A673 (cell line): ENCODE measurements around the gene TMEM43. TPM values are rescaled to one million over a fixed set of nuclear protein-coding genes. Genes with fewer than 3 reads are reported as not detected.
A peak's percentile ranks its signal among the peaks of the same experiment; 100 is the strongest.
"Not testable (repeated sequence)": the region's sequence is repeated elsewhere in the genome, so short reads cannot be mapped to it uniquely, and the experiment has no call there.

Source experiments
- BruUV-seq: library from RNA; stranded (reverse); fragments of 400-500 nt; replicated peaks from 2 replicates; lab custom pipeline; 2021; lab: Mats Ljungman, UMichigan
- CTCF ChIA-PET: fragments of 300-600 bp; sonication (Branson Sonifier 250); formaldehyde crosslinking; loops from one replicate; lab custom pipeline; 2022; ENCODE audit warnings: antibody characterized with exemption; lab: Charles Lee
- POLR2A ChIA-PET: fragments of 300-600 bp; sonication (Branson Sonifier 250); formaldehyde crosslinking; loops from one replicate; lab custom pipeline; 2022; ENCODE audit warnings: antibody characterized with exemption; ENCODE audit not compliant: low non-redundant PET; lab: Charles Lee
- DNase-seq: peaks from one replicate; pipeline ENCODE4 v3.0.0-alpha.2; 2015; ENCODE audit warnings: low spot score
- H3K27ac ChIP-seq: fragments of 200-600 bp; sonication (generic); 2 replicates; pipeline ENCODE4 v1.5.1; 2016; ENCODE audit warnings: mixed run types, low read depth, mild to moderate bottlenecking, mixed read lengths, antibody characterized with exemption, low read length; ENCODE audit not compliant: poor library complexity, severe bottlenecking
- H3K27me3 ChIP-seq: fragments of 200-600 bp; sonication (generic); replicated peaks from 2 replicates; pipeline ENCODE4 v1.6.1; 2017; ENCODE audit warnings: mixed run types, low read depth, mild to moderate bottlenecking, mixed read lengths, antibody characterized with exemption, low read length; ENCODE audit not compliant: insufficient read depth, poor library complexity
- H3K36me3 ChIP-seq: fragments of 200-600 bp; sonication (generic); 2 replicates; pipeline ENCODE4 v1.6.1; 2016; ENCODE audit warnings: mixed run types, mild to moderate bottlenecking, mixed read lengths, antibody characterized with exemption, low read length; ENCODE audit not compliant: insufficient read depth, poor library complexity, severe bottlenecking
- H3K4me1 ChIP-seq: fragments of 200-600 bp; sonication (generic); 2 replicates; pipeline ENCODE4 v1.6.1; 2017; ENCODE audit warnings: mixed run types, mild to moderate bottlenecking, mixed read lengths, antibody characterized with exemption, low read length; ENCODE audit not compliant: insufficient read depth, poor library complexity, severe bottlenecking
- H3K4me3 ChIP-seq: fragments of 200-600 bp; sonication (generic); 2 replicates; pipeline ENCODE4 v1.5.1; 2016; ENCODE audit warnings: low read depth, mixed run types, mild to moderate bottlenecking, mixed read lengths, low read length; ENCODE audit not compliant: poor library complexity, severe bottlenecking
- H3K9me3 ChIP-seq: fragments of 200-600 bp; sonication (generic); 2 replicates; pipeline ENCODE4 v1.6.1; 2016; ENCODE audit warnings: mixed run types, low read depth, mild to moderate bottlenecking, mixed read lengths, antibody characterized with exemption, low read length; ENCODE audit not compliant: poor library complexity, severe bottlenecking
- CTCF ChIP-seq: fragments of 300-800, 200-600 bp; sonication (generic); conservative IDR thresholded peaks from 2 replicates; pipeline ENCODE4 v1.5.1; 2017; ENCODE audit warnings: low read depth, mild to moderate bottlenecking, antibody characterized with exemption, low read length, moderate library complexity, mixed read lengths
- EZH2 ChIP-seq: fragments of 200-600 bp; sonication (generic); IDR thresholded peaks from 2 replicates; pipeline ENCODE4 v1.6.1; 2017; ENCODE audit warnings: borderline replicate concordance, low read depth, mild to moderate bottlenecking, mixed read lengths, antibody characterized with exemption, low read length; ENCODE audit not compliant: poor library complexity, severe bottlenecking
- intact Hi-C: fragments of 100-400 bp; cut with micrococcal nuclease; formaldehyde crosslinking; loops from one replicate; pipeline ENCODE4 v1.10.0; 2022; ENCODE audit not compliant: unreplicated experiment
- total RNA-seq: library from RNA; stranded (reverse); gene quantifications from 2 replicates; pipeline ENCODE4 v1.2.3, GENCODE V29; 2021

Gene TMEM43
- total RNA-seq, 1 experiment from 2014 or later: 55.6 TPM

- no peaks in the 10 kb centered on the region for H3K27me3 ChIP-seq
- ChIA-PET POLR2A (no interaction called here), CTCF (interaction anchor here (0.6 kb wide), 1 partner anchor 532 kb away, joined by 3 read pairs; no protein-coding TSS in a partner anchor)
- peaks cover 22% of the 10 kb centered on the region for H3K4me1 ChIP-seq
- H3K4me3 ChIP-seq: no peak overlapping the region
- intact Hi-C loops: no loop called here
- TF ChIP-seq EZH2 (no peak), CTCF (no peak)
- peak; percentile 13 for DNase-seq
- H3K36me3 ChIP-seq: peaks cover 15% of the 10 kb centered on the region
- H3K27ac ChIP-seq: no peak overlapping the region
- no peaks in the 10 kb centered on the region for H3K9me3 ChIP-seq
- BruUV-seq: no TSS peak
Measured at GRCh38 chr3:14118400-14119381, 6.2 kb upstream of the TMEM43 start.

- no peak for TF ChIP-seq CTCF
- no peak for TF ChIP-seq EZH2
- Histone ChIP-seq H3K36me3 (peaks cover 8% of the 10 kb centered on the region), H3K9me3 (no peaks in the 10 kb centered on the region), H3K4me3 (no peak overlapping the region), H3K27ac (no peak overlapping the region), H3K27me3 (no peaks in the 10 kb centered on the region), H3K4me1 (peaks cover 22% of the 10 kb centered on the region)
- CTCF ChIA-PET: no interaction called here
- no TSS peak for BruUV-seq
- no peak for DNase-seq
- intact Hi-C loops: no loop called here
- POLR2A ChIA-PET: no interaction called here
Measured at GRCh38 chr3:14119651-14120050, 5.2 kb upstream of the TMEM43 start.

- intact Hi-C loops: no loop called here
- peaks cover 4% of the 10 kb centered on the region for H3K36me3 ChIP-seq
- BruUV-seq: no TSS peak
- H3K4me1 ChIP-seq: peaks cover 22% of the 10 kb centered on the region
- POLR2A ChIA-PET: no interaction called here
- no peaks in the 10 kb centered on the region for H3K9me3 ChIP-seq
- CTCF ChIA-PET: no interaction called here
- no peak overlapping the region for H3K4me3 ChIP-seq
- no peak overlapping the region for H3K27ac ChIP-seq
- no peak for DNase-seq
- TF ChIP-seq EZH2 (no peak), CTCF (no peak)
- H3K27me3 ChIP-seq: no peaks in the 10 kb centered on the region
Measured at GRCh38 chr3:14120111-14120920, 4.5 kb upstream of the TMEM43 start.

GRCh38 chr3:14120921-14121448 lies 3.9 kb upstream of the TMEM43 start:
- POLR2A ChIA-PET: interaction anchor here (0.6 kb wide), 1 partner anchor 172 kb away, joined by 3 read pairs; no protein-coding TSS in a partner anchor
- CTCF ChIA-PET, H3K27ac ChIP-seq, H3K27me3 ChIP-seq, H3K4me3 ChIP-seq, intact Hi-C loops, DNase-seq, H3K36me3 ChIP-seq, BruUV-seq, H3K9me3 ChIP-seq: not testable (repeated sequence)
- peaks cover 23% of the 10 kb centered on the region for H3K4me1 ChIP-seq
